ENCODE measurements around the gene SPNS1. TPM values are rescaled to one million over a fixed set of nuclear protein-coding genes. Genes with fewer than 3 reads are reported as not detected.

The SPNS1 gene
- total RNA-seq, 1 experiment from 2014 or later, result 38.6 TPM

GRCh38 chr16:29024278-29024677 is 49.7 kb downstream of the SPNS1 start:
- Histone ChIP-seq H3K4me1 (ENCODE audit: insufficient read depth, low read length) (no peaks in the 10 kb centered on the region; the same call in 1 of the 2 replicates), H3K23me2 (ENCODE audit: insufficient read length, low read depth, low read length, poor library complexity, severe bottlenecking) (no peaks in the 10 kb centered on the region), H3K18ac (ENCODE audit: insufficient read length, low read depth, low read length) (no peak overlapping the region), H2BK20ac (ENCODE audit: low read depth, low read length, poor library complexity, severe bottlenecking) (no peak overlapping the region), H2BK12ac (ENCODE audit: insufficient read length, low read depth, low read length) (no peak overlapping the region), H3K79me2 (ENCODE audit: insufficient read depth, low read length) (no peaks in the 10 kb centered on the region), H2AFZ (ENCODE audit: low read length) (no peak overlapping the region), H2BK120ac (ENCODE audit: low read depth, low read length, poor library complexity, severe bottlenecking) (no peak overlapping the region), H3K4me2 (ENCODE audit: insufficient read depth, insufficient read length, low read length) (no peak overlapping the region), H3K14ac (ENCODE audit: insufficient read depth, low read length) (no peak overlapping the region), H3K27ac (ENCODE audit: insufficient read length, low read depth, low read length) (no peak overlapping the region), H2BK15ac (ENCODE audit: low read depth, low read length) (no peak overlapping the region), H2AK5ac (ENCODE audit: insufficient read length, low read length) (no peak overlapping the region), H4K20me1 (ENCODE audit: control insufficient read depth, insufficient read depth, insufficient read length) (no peaks in the 10 kb centered on the region), H3T11ph (ENCODE audit: low read length) (no peak overlapping the region), H3K79me1 (ENCODE audit: insufficient read depth, low read depth, low read length, poor library complexity, severe bottlenecking) (no peaks in the 10 kb centered on the region), H4K91ac (ENCODE audit: insufficient read length, low read depth, low read length) (no peak overlapping the region), H4K5ac (ENCODE audit: insufficient read length, low read depth, low read length) (no peak overlapping the region), H3K4ac (ENCODE audit: low read depth, low read length) (no peak overlapping the region), H3K56ac (ENCODE audit: insufficient read length, low read depth, low read length) (no peak overlapping the region), H3K23ac (ENCODE audit: insufficient read length, low read depth, low read length) (no peak overlapping the region), H3K27me3 (ENCODE audit: insufficient read depth, low read length) (no peaks in the 10 kb centered on the region), H2BK5ac (ENCODE audit: insufficient read length, low read length) (no peak overlapping the region), H3K9me3 (ENCODE audit: control insufficient read depth, low read depth, low read length) (no peaks in the 10 kb centered on the region), H4K8ac (replicated peaks; ENCODE audit: insufficient read length, low read depth, low read length) (no peak overlapping the region), H3K9ac (ENCODE audit: extremely low read depth, insufficient read length, low read length) (no peak overlapping the region)
- Mint-ChIP-seq H3K27me3 (ENCODE audit: low read depth) (no peaks in the 10 kb centered on the region; the same call in 1 of the 2 replicates), H3K4me3 (no peak overlapping the region), H3K9me3 (no peaks in the 10 kb centered on the region), H3K4me1 (peaks cover 7 to 14% of the 10 kb centered on the region in 2 experiments), H3K36me3 (ENCODE audit: insufficient read depth in 1 of 3, low read depth in 3 of 3) (no peaks in the 10 kb centered on the region), H3K27ac (no peak overlapping the region)
- no peak for TF ChIP-seq CTCF (conservative IDR thresholded peaks at IDR 0.05)
- DNase-seq, result no peak
- WGBS (ENCODE audit: extremely low coverage, insufficient read length, low lambda C conversion rate), result no CpG with 5 or more reads among the region's 5 CpGs
